RKO (cell line): ENCODE results near the gene FRMD1.

Source experiments
- DNase-seq: peaks from one replicate; pipeline ENCODE4 v3.0.0-alpha.2; 2016; ENCODE audit warnings: low spot score

The FRMD1 gene

DNA sequence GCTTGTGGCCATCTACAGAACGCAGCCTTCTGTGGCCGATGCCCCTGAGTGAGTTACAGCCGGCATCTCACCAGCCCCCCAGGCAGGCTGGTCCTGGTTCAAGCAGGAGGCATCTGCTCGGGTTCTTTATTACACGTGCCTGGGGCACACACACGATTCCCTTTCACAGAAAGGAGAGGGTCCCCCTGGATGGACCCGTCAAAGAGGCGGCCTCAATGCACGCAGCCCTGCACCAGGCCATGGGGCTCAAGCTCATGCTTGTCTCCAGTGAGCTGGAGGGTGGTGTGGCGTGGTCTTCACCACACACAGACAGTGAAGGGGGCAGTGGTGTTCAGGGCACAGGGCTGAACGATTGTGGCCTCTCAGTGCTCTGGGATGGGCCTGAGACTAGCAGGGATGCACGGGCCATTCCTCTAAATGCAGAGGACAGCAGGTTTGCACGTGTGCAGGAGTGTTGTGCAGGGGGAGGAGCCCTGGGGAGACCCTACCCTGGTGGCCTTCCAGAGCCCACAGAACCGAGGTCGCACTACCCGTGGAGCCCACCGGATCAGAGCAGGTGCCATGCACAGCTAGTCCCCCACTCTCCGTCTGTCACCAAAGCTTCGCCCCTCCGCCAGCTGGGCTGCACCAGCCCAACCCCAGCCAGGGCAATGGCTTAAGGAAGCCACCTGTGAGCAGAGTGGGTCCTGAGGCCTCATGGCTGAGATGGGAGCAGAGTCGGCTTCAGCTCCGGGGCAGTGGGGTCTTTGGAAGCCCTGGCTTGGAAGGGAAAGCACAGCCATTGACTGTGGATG, 23.1 kb downstream of the FRMD1 start:
- no peak for DNase-seq

- DNase-seq, result no peak
Observed at GRCh38 chr6:168054765-168055560, 24.0 kb downstream of the FRMD1 start.

GRCh38 chr6:168053957-168054471, 25.0 kb downstream of the FRMD1 start:
- no peak for DNase-seq

DNA sequence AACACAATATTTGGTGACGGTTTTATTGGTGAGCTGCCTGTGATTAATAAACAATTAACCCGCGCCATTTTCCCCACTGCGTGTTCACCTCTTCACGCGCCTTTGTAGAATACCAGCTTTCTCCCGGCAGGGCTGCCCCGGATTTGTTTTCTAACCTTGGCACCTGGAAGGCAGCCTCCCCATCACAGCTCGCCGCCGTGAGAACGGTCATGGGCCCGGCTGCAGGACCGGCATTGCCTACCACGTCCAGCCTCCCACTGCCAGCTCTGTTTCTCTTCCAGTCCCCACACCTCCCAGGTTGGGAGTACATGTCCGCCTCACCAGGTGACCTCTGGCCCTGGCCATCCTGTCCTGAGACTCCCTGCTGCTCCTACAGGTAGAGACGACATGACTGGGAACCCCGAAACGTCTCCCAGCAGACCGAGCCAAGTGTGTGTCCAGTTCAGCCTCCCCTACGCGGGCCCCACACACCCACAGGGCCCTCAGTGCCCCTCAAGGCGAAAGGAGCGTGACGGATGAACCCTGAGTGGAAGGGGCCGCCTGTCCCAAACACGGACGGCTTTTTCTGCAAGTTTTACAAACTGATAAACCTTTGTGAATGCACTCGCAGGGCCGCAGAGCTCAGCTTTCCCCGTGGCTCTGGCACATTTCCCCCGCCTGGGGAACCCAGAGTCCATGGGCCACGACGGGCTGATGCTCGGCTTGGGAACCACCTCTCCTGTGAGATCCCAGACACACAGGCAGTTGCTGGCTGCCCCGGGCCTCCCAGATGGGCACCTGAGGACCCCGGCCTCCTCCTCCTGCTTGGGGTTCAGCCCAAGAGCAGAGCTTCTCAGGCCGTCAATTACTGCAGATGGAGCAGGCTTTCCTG, 25.7 kb downstream of the FRMD1 start:
- no peak for DNase-seq

DNA sequence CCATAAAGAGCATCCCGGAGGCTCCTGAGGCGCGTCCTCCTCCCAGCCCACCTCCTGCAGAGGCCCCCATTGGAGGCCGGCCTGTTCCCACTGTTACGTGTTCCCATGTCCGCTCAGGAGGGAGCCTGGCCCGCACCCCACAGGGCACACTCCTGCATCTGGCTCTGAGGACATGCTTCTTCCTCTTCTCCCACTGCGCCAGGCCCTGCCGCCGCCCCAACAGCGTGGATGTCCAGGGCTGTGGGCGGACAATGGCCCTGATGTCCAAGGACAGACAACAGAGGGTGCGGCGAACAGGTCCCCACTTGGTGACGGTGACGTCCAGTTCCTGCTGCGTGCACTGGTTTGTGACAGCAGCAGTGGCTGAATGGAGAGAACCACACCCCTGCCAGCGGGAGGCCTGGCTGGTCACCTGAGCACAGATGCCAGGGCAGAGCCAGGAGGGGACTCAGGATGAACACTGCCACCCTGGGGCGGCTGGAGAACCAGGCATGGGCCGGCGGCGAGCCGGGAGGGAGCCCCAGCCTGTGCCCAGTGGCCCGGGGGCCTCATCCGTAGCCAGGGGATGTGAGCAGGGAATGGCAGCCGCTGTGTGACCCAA, 26.6 kb downstream of the FRMD1 start:
- DNase-seq, result no peak

DNA sequence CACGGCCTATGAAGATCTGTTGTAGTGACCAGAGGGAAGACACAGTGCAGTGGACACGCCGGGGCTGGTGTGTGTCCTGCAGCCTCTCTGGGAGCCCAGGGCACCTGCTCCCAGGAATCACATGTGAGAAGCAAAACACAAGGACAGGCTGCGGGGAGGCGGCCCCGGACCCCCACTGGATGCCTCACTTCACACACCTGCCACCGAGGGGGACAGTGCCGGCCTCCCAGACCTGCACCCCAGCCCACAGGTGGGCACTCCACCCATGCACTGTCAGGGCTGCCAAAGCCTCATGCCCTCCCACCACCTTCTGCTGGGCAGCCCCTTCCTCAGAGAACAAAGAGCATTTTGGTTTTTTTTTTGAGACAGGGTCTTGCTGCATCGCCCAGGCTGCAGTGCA, 27.4 kb downstream of the FRMD1 start:
- DNase-seq, result no peak

- DNase-seq, result no peak
Observed at GRCh38 chr6:168050881-168051586, 28.0 kb downstream of the FRMD1 start.

- no peak for DNase-seq
Observed at GRCh38 chr6:168050225-168050880, 28.7 kb downstream of the FRMD1 start.

DNA sequence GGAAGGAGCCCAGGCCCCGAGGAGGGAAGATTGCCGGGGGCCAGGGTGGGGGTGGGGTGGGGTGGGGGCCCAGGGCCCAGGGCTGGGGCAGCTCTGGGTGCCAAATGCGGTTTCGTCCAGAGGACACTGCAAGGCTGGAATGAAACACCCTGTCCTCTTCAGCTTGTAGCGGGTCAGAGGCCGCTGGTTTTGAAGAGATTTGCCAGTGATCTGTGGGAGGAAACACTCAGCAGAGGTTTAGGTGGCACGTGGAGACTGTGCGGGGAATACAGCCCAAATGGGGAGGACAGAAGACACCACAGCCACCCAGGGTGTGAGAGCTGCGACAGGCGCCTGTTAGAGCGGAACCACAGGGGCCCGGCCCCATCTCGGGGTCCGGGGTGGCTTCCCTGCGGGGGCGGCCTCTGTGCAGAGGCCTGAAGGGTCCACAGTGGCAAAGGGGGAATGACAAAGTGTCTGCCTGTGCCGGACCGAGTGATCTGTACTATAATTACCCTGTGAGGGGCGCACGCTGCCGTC, 29.2 kb downstream of the FRMD1 start:
- DNase-seq, result no peak

DNA sequence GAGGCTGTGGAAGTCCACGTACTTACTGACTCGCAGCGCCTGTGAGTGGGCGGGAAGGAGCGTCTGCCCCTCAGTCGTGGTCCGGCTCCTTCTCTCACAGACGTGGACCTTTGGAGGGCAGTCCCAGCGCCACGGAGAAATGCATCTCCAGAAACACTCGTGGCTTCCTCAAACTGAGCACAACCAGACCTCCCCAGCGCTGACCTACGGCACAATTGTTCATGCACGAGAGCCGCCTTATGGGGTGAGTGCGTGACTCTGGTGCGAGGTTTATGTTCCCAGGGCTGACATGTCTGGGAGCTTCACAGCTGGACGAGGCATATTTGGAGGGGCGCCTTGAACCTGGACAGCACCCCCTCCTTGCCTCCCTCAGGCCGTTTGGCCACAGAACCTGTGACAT, 29.7 kb downstream of the FRMD1 start:
- DNase-seq, result no peak

DNA sequence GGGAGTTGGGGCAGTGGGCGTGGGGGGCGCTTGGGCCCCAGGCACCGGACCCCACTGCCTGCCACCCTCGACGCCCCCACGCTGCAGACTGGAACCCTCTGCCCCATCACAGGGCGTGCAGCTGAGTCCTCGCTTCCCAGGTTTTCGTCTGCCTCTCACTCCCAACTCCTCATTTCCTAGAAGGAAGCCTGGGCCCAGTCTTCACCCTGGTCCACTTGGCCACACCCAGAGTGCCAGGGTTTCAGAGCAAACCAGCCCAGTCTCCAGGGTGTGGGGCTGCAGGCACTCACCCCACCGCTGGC, 30.3 kb downstream of the FRMD1 start:
- no peak for DNase-seq

DNA sequence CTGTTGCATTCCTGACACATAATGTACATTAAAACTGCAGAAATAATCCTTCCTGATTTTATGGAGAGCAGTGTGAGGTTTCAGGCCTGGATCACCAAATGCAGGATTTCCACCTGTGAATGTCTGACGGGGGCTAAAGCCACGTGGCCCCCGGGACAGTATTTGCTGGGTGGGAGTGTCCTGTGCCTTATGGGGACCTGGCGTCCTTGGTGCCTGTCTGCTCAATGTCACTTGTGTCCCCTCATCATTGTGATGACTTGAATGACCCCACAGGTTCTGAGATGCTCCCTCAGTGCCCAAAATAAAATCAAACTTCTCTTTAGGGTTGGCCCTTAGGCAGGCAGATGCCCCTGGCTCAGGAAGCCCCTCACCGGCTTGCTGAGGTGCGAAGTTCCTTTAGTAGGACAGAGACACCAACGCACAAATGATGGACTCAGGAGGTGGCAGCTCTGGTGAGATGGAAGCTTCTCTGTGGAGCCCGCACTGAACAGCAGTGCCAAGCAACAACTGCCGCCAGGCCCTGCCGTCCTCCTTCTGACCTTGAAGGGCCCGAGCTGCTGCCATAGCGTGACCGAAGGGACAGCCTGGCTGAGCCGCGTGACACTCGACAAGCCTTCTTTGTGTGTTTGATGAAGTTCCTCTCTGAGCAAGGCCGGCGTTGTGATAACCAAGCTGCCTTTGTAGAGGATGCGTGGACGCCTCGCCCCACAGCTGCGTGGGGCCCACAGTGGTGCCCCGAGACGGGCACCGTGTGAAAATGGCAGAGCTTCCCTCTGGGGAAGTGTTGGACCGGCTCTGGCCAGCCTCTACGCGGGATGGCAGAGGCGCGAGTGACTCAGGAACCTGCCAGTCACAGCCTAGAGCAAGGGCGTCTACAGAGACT, 30.9 kb downstream of the FRMD1 start:
- no peak for DNase-seq

GRCh38 chr6:168046696-168047095, 32.3 kb downstream of the FRMD1 start:
- DNase-seq, result no peak

- no peak for DNase-seq
Observed at GRCh38 chr6:168045706-168046620, 33.0 kb downstream of the FRMD1 start.

DNA sequence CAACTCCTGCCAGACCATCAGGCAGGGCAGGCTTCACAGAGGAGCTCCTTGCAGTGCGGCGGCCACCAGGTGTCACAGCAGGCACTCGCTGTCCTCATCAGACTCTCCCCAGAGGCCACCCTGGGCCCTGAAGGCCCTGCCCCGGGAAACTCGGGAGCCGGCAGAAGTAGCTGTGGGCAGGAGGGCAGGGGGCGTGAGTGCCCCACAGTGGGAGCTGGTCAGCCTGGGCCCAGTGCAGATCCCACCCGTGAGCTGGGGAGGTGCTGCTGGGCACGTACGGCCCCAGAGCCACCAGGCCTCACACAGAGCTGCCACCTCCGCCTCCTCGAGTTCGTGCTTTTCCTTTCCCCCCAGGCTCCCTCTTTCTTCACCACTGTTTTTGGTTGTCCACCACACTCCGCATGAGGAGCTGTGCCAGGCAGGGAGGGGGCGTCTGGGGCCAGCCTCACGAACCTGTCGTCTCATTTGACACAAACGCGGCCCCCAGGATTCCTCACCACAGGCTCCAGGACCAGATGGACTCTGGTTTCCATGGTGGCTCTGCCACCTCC, 33.8 kb downstream of the FRMD1 start:
- no peak for DNase-seq

DNA sequence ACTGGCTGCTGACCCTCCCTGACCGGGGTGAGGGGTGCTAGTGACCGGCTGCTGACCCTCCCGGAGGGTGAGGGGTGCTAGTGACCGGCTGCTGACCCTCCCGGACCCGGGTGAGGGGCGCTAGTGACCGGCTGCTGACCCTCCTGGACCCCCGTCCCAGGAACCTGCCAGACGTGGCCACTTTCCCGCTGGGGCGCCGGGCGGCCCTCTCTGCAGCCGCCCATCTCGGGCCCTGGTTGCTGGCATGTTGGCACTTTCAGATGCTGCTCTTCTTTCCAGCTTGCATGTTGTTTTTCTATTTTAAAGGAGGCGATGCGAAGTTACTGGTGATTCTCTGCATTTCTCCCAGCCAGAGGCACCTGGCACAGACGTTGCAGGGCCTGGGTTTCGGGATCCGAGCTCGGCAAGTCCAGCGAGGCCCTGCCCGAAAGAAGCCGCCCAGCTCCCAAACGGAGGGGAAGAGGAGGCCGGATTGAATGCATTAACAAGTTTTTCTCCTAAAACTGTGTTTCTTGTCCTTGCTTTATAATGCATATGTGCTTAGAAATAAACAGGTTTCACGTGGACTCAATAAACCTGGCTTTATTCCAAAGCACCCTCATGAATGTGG, 34.4 kb downstream of the FRMD1 start:
- DNase-seq, result no peak

- no peak for DNase-seq
Observed at GRCh38 chr6:168043848-168044415, 35.1 kb downstream of the FRMD1 start.
